Esophagus (tissue), 2 donors: Measurements from ENCODE around the gene SREBF1. TPM values are rescaled to one million over a fixed set of nuclear protein-coding genes. Genes with fewer than 3 reads are reported as not detected.

Experiments
- H3K27ac ChIP-seq, 2 donors: one replicate each; pipeline ENCODE4 v1.5.1; 2013; ENCODE audit warnings: low read depth in 2 of 2, mild to moderate bottlenecking in 2 of 2, inconsistent platforms in 1 of 2, low read length in 1 of 2, moderate library complexity in 1 of 2
- H3K27me3 ChIP-seq, 2 donors: one replicate each; pipeline ENCODE4 v1.6.1; 2013; ENCODE audit warnings: low read length in 2 of 2, control low read depth in 1 of 2, mild to moderate bottlenecking in 1 of 2; ENCODE audit not compliant: insufficient read depth in 2 of 2, control insufficient read depth in 1 of 2
- H3K36me3 ChIP-seq, 2 donors: one replicate each; pipeline ENCODE4 v1.6.1; 2013; ENCODE audit warnings: low read length in 1 of 2; ENCODE audit not compliant: control insufficient read depth in 2 of 2, insufficient read depth in 2 of 2
- H3K4me1 ChIP-seq, 2 donors: one replicate each; pipeline ENCODE4 v1.6.1; 2013; ENCODE audit warnings: low read length in 1 of 2; ENCODE audit not compliant: control insufficient read depth in 2 of 2, insufficient read depth in 2 of 2
- H3K4me3 ChIP-seq, 2 donors: one replicate each; pipeline ENCODE4 v1.5.1; 2013; ENCODE audit warnings: low read length in 2 of 2, mild to moderate bottlenecking in 2 of 2, low read depth in 1 of 2, moderate library complexity in 1 of 2
- H3K9me3 ChIP-seq, 2 donors: one replicate each; pipeline ENCODE4 v1.6.1; 2013; ENCODE audit warnings: mild to moderate bottlenecking in 2 of 2, low read depth in 1 of 2, low read length in 1 of 2, moderate library complexity in 1 of 2; ENCODE audit not compliant: control insufficient read depth in 2 of 2, insufficient read depth in 1 of 2
- WGBS, 2 donors: extraction: QIAGEN DNeasy Blood & Tissue Kit; methylation state at CpG; one replicate each; pipeline ENCODE4 v1.1.7; 2013; 5-methylcytosine and 5-hydroxymethylcytosine counted together
- polyA plus RNA-seq, 2 donors: library from polyadenylated mRNA; stranded (reverse); fragments of 200-250 nt; gene quantifications; one replicate each; pipeline ENCODE4 v1.2.3, GENCODE V29; 2013
- donor health status: healthy with polysubstance abuse.
- donor health status: Bipolar disorder and iron deficiency.

The SREBF1 gene
- polyA plus RNA-seq, 2 donors, result 95.1 to 116 TPM

DNA sequence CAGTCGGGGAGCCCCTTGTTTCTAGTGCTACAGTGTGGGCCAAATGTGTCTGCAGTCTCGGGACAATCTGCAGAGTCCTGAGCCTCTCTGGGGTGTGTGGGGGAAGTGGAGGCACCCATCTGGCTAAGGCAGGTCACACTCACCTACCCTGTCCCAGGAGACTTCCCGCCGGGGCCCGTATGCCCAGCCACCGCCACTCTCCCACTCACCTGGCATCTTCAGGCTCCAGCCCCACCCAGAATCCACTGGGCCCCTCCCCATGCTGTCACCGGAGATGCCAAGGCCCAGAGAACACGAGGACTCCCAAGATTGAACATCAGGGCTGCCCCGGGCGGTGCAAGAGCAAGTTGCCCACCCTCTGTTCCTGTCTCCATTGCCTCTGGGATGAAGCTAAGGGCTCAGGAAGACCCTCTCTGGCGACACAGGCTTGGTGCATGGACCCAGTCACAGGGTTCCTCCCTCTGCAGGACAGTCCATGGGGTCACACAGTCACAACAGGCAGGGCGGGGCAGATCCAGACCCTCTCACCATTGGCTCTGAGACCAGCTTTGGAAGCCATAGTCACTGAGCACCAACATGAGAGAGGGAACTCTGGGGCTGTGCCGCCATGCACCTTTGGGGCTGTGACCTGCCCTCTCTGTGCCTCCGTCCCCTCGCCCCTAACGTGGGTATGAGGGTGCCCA is 38.1 kb downstream of the SREBF1 start:
- Histone ChIP-seq H3K27me3 (no peaks in the 10 kb centered on the region), H3K36me3 (peaks cover 3 to 64% of the 10 kb centered on the region in 2 donors)

DNA sequence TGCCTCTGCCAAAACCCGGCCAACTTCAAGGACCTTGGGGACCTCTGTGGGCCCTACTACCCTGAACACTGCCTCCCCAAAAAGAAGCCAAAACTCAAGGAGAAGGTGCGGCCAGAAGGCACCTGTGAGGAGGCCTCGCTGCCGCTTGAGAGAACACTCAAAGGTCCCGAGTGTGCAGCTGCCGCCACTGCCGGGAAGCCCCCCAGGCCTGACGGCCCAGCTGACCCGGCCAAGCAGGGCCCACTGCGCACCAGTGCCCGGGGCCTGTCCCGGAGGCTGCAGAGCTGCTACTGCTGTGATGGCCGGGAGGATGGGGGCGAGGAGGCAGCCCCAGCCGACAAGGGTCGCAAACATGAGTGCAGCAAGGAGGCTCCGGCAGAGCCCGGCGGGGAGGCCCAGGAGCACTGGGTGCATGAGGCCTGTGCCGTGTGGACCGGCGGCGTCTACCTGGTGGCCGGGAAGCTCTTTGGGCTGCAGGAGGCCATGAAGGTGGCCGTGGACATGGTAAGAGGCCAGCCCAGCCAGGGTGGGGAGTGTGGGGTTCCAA is 38.7 kb downstream of the SREBF1 start:
- peaks cover 3 to 4% of the 10 kb centered on the region in 2 donors for H3K4me1 ChIP-seq
- H3K27ac ChIP-seq, result no peak overlapping the region
- H3K27me3 ChIP-seq, result no peaks in the 10 kb centered on the region
- 91 to 93% methylated on average over 23 to 25 of the region's 25 CpGs for WGBS, 2 donors
- H3K4me3 ChIP-seq, result no peak overlapping the region
- peaks cover 3 to 66% of the 10 kb centered on the region in 2 donors for H3K36me3 ChIP-seq
- no peaks in the 10 kb centered on the region for H3K9me3 ChIP-seq

More for the DNA sequence above, 38.1 kb downstream of the SREBF1 start:
- no peak overlapping the region for H3K4me3 ChIP-seq
- H3K27ac ChIP-seq, result no peak overlapping the region
- WGBS, 2 donors, result 82 to 83% methylated on average over 16 of the region's 16 CpGs
- peaks cover 0 to 3% of the 10 kb centered on the region in 2 donors for H3K4me1 ChIP-seq
- no peaks in the 10 kb centered on the region for H3K9me3 ChIP-seq

DNA sequence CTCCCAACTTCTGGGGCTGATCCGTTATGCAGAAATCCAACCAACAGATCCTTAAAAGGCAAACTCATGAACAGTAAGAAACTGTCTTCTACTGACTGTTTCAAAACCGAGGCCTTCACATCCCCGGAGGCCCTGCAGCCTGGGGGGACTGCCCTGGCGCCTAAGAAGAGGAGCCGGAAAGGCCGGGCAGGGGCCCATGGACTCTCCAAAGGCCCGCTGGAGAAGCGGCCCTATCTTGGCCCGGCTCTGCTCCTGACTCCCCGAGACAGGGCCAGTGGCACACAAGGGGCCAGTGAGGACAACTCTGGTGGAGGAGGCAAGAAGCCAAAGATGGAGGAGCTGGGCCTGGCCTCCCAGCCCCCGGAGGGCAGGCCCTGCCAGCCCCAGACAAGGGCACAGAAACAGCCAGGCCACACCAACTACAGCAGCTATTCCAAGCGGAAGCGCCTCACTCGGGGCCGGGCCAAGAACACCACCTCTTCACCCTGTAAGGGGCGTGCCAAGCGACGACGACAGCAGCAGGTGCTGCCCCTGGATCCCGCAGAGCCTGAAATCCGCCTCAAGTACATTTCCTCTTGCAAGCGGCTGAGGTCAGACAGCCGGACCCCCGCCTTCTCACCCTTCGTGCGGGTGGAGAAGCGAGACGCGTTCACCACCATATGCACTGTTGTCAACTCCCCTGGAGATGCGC is 39.5 kb downstream of the SREBF1 start:
- no peaks in the 10 kb centered on the region for H3K27me3 ChIP-seq
- 89 to 94% methylated on average over 30 of the region's 30 CpGs for WGBS, 2 donors
- H3K4me1 ChIP-seq, result peaks cover 3 to 6% of the 10 kb centered on the region in 2 donors
- no peaks in the 10 kb centered on the region for H3K9me3 ChIP-seq
- H3K36me3 ChIP-seq, result peaks cover 3 to 66% of the 10 kb centered on the region in 2 donors
- no peak overlapping the region for H3K27ac ChIP-seq
- no peak overlapping the region for H3K4me3 ChIP-seq

DNA sequence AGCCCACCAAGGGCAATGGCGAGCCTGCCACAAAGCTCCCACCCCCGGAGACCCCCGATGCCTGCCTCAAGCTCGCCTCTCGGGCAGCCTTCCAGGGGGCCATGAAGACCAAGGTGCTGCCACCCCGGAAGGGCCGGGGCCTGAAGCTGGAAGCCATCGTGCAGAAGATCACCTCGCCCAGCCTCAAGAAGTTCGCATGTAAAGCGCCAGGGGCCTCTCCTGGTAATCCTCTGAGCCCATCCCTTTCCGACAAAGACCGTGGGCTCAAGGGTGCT is 40.1 kb downstream of the SREBF1 start:
- Histone ChIP-seq H3K27ac (no peak overlapping the region), H3K36me3 (peaks cover 3 to 64% of the 10 kb centered on the region in 2 donors), H3K4me3 (no peak overlapping the region), H3K27me3 (no peaks in the 10 kb centered on the region), H3K9me3 (no peaks in the 10 kb centered on the region), H3K4me1 (peaks cover 5 to 10% of the 10 kb centered on the region in 2 donors)
- WGBS, 2 donors, result 91 to 95% methylated on average over 13 of the region's 13 CpGs

DNA sequence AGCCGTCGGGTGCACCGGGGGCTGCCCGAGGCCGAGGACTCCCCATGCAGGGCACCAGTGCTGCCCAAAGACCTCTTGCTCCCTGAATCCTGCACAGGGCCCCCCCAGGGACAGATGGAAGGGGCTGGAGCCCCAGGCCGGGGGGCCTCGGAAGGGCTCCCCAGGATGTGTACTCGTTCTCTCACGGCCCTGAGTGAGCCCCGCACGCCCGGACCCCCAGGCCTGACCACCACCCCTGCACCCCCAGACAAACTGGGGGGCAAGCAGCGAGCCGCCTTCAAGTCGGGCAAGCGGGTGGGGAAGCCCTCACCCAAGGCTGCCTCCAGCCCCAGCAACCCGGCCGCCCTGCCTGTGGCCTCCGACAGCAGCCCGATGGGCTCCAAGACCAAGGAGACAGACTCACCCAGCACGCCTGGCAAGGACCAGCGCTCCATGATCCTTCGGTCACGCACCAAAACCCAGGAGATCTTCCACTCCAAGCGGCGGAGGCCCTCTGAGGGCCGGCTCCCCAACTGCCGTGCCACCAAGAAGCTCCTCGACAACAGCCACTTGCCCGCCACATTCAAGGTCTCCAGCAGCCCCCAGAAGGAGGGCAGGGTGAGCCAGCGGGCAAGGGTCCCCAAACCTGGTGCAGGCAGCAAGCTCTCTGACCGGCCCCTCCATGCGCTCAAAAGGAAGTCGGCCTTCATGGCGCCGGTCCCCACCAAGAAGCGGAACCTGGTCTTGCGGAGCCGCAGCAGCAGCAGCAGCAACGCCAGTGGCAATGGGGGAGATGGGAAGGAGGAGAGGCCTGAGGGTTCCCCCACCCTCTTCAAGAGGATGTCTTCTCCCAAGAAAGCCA is 40.6 kb downstream of the SREBF1 start:
- WGBS, 2 donors, result 95 to 98% methylated on average over 40 of the region's 40 CpGs
- peaks cover 3 to 64% of the 10 kb centered on the region in 2 donors for H3K36me3 ChIP-seq

DNA sequence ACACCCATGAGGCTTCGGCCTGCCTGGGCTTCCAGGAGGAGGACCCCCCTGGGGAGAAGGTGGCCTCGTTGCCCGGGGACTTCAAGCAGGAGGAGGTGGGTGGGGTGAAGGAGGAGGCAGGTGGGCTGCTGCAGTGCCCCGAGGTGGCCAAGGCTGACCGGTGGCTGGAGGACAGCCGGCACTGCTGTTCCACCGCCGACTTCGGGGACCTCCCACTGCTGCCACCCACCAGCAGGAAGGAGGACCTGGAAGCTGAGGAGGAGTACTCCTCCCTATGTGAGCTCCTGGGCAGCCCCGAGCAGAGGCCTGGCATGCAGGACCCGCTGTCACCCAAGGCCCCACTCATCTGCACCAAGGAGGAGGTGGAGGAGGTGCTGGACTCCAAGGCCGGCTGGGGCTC is 41.5 kb downstream of the SREBF1 start:
- WGBS, 2 donors, result 84 to 87% methylated on average over 12 of the region's 12 CpGs

More for the DNA sequence above, 40.6 kb downstream of the SREBF1 start:
- H3K4me3 ChIP-seq, result no peak overlapping the region
- no peaks in the 10 kb centered on the region for H3K9me3 ChIP-seq
- H3K27me3 ChIP-seq, result no peaks in the 10 kb centered on the region
- no peak overlapping the region for H3K27ac ChIP-seq
- H3K4me1 ChIP-seq, result peaks cover 5 to 10% of the 10 kb centered on the region in 2 donors

DNA sequence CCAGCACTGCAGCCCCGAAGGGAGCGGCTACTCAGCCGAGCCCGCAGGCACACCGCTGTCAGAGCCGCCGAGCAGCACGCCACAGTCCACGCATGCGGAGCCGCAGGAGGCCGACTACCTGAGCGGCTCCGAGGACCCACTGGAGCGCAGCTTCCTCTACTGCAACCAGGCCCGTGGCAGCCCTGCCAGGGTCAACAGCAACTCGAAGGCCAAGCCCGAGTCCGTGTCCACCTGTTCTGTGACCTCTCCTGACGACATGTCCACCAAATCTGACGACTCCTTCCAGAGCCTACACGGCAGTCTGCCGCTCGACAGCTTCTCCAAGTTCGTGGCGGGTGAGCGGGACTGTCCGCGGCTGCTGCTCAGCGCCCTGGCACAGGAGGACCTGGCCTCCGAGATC is 42.4 kb downstream of the SREBF1 start:
- WGBS, 2 donors, result 91 to 92% methylated on average over 31 of the region's 31 CpGs
- H3K27me3 ChIP-seq, result no peaks in the 10 kb centered on the region
- H3K36me3 ChIP-seq, result peaks cover 3 to 56% of the 10 kb centered on the region in 2 donors
- no peak overlapping the region for H3K4me3 ChIP-seq
- H3K27ac ChIP-seq, result no peak overlapping the region
- H3K9me3 ChIP-seq, result no peaks in the 10 kb centered on the region
- H3K4me1 ChIP-seq, result peaks cover 2 to 10% of the 10 kb centered on the region in 2 donors

More for the DNA sequence above, 41.5 kb downstream of the SREBF1 start:
- peaks cover 3 to 58% of the 10 kb centered on the region in 2 donors for H3K36me3 ChIP-seq
- no peaks in the 10 kb centered on the region for H3K9me3 ChIP-seq
- no peak overlapping the region for H3K27ac ChIP-seq
- H3K27me3 ChIP-seq, result no peaks in the 10 kb centered on the region
- no peak overlapping the region for H3K4me3 ChIP-seq
- peaks cover 5 to 10% of the 10 kb centered on the region in 2 donors for H3K4me1 ChIP-seq

DNA sequence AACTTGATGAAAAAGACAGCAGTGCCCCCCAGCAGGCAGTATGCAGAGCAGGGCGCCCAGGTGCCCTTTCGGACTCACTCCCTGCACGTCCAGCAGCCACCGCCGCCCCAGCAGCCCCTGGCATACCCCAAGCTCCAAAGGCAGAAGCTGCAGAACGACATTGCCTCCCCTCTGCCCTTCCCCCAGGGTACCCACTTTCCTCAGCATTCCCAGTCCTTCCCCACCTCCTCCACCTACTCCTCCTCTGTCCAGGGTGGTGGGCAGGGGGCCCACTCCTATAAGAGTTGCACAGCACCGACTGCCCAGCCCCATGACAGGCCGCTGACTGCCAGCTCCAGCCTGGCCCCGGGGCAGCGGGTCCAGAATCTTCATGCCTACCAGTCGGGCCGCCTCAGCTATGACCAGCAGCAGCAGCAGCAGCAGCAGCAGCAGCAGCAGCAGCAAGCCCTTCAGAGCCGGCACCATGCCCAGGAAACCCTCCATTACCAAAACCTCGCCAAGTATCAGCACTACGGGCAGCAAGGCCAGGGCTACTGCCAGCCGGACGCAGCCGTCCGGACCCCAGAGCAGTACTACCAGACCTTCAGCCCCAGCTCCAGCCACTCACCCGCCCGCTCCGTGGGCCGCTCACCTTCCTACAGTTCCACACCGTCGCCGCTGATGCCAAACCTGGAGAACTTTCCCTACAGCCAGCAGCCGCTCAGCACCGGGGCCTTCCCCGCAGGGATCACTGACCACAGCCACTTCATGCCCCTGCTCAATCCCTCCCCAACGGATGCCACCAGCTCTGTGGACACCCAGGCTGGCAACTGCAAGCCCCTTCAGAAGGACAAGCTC is 43.2 kb downstream of the SREBF1 start:
- WGBS, 2 donors, result 86 to 88% methylated on average over 28 to 30 of the region's 30 CpGs
- no peaks in the 10 kb centered on the region for H3K9me3 ChIP-seq
- H3K4me3 ChIP-seq, result no peak overlapping the region
- H3K27me3 ChIP-seq, result no peaks in the 10 kb centered on the region
- H3K36me3 ChIP-seq, result peaks cover 3 to 50% of the 10 kb centered on the region in 2 donors
- peaks cover 2 to 10% of the 10 kb centered on the region in 2 donors for H3K4me1 ChIP-seq
- no peak overlapping the region for H3K27ac ChIP-seq
